Neuronal stem cell (in vitro differentiated cells): Measurements from ENCODE around the gene ZBTB1.
"Not testable (repeated sequence)": the region's sequence is repeated elsewhere in the genome, so short reads cannot be mapped to it uniquely, and the experiment has no call there.

Source experiments
- DNase-seq: peaks from one replicate; pipeline ENCODE4 v3.0.0-alpha.2; 2013; ENCODE audit warnings: low spot score
- H2AFZ ChIP-seq: one replicate; pipeline ENCODE4 v1.6.1; 2013; ENCODE audit warnings: mild to moderate bottlenecking, low read length, inconsistent platforms
- H2AK5ac ChIP-seq: 2 replicates; pipeline ENCODE4 v1.6.1; 2013; ENCODE audit warnings: low read depth, mild to moderate bottlenecking, inconsistent platforms, low read length, moderate library complexity, mixed read lengths
- H2BK120ac ChIP-seq: 2 replicates; pipeline ENCODE4 v1.6.1; 2013; ENCODE audit warnings: low read depth, mild to moderate bottlenecking, inconsistent platforms, low read length, moderate library complexity, mixed read lengths
- H2BK12ac ChIP-seq: one replicate; pipeline ENCODE4 v1.6.1; 2013; ENCODE audit warnings: low read length, inconsistent platforms
- H2BK15ac ChIP-seq: 2 replicates; pipeline ENCODE4 v1.6.1; 2013; ENCODE audit warnings: mild to moderate bottlenecking, low read length, inconsistent platforms, mixed read lengths
- H2BK5ac ChIP-seq: one replicate; pipeline ENCODE4 v1.6.1; 2013; ENCODE audit warnings: inconsistent platforms, mild to moderate bottlenecking, low read length, moderate library complexity
- H3K14ac ChIP-seq: one replicate; pipeline ENCODE4 v1.6.1; 2013; ENCODE audit warnings: low read length, inconsistent platforms
- H3K18ac ChIP-seq: 2 replicates; pipeline ENCODE4 v1.6.1; 2013; ENCODE audit warnings: low read length, inconsistent platforms
- H3K23ac ChIP-seq: 2 replicates; pipeline ENCODE4 v1.6.1; 2013; ENCODE audit warnings: low read depth, mild to moderate bottlenecking, mixed read lengths, low read length, inconsistent platforms; ENCODE audit not compliant: poor library complexity
- H3K27ac ChIP-seq: replicated peaks from 3 replicates; pipeline ENCODE4 v1.5.1; 2013; ENCODE audit warnings: low read length, inconsistent platforms
- H3K27me3 ChIP-seq, 3 experiments: 2 replicates each; pipeline ENCODE4 v1.6.1; 2013; ENCODE audit warnings: low read length in 3 of 3, mild to moderate bottlenecking in 2 of 3, inconsistent platforms in 1 of 3, low read depth in 1 of 3, mixed read lengths in 1 of 3, moderate library complexity in 1 of 3; ENCODE audit not compliant: control insufficient read depth in 3 of 3, insufficient read depth in 3 of 3
- H3K36me3 ChIP-seq, 2 donors: replicated peaks in 1 of 2; 2 replicates each; pipeline ENCODE4 v1.6.1; 2013; ENCODE audit warnings: low read length in 2 of 2; ENCODE audit not compliant: control insufficient read depth in 2 of 2, insufficient read depth in 2 of 2
- H3K4ac ChIP-seq: 2 replicates; pipeline ENCODE4 v1.6.1; 2013; ENCODE audit warnings: inconsistent platforms, mild to moderate bottlenecking, low read length, moderate library complexity
- H3K4me1 ChIP-seq, 2 donors: 1 replicate in 1 of 2; 2 replicates in 1 of 2; pipeline ENCODE4 v1.6.1; 2013; ENCODE audit warnings: low read length in 2 of 2, low read depth in 1 of 2; ENCODE audit not compliant: control insufficient read depth in 2 of 2, insufficient read depth in 1 of 2
- H3K4me2 ChIP-seq: one replicate; pipeline ENCODE4 v1.6.1; 2013; ENCODE audit warnings: mild to moderate bottlenecking, low read length, inconsistent platforms; ENCODE audit not compliant: insufficient read depth, poor library complexity, severe bottlenecking
- H3K4me3 ChIP-seq, 2 donors: 2 replicates each; pipeline ENCODE4 v1.5.1; 2013; ENCODE audit warnings: low read length in 2 of 2, mild to moderate bottlenecking in 2 of 2, inconsistent platforms in 1 of 2, moderate library complexity in 1 of 2
- H3K79me1 ChIP-seq: one replicate; pipeline ENCODE4 v1.6.1; 2013; ENCODE audit warnings: low read depth, mild to moderate bottlenecking, inconsistent platforms, low read length, moderate library complexity
- H3K9ac ChIP-seq: one replicate; pipeline ENCODE4 v1.6.1; 2013; ENCODE audit warnings: mild to moderate bottlenecking, low read depth, low read length, inconsistent platforms; ENCODE audit not compliant: poor library complexity
- H3K9me3 ChIP-seq, 2 donors: replicated peaks in 1 of 2; 2 replicates each; pipeline versions ENCODE3 to v1.6.1; 2013; ENCODE audit warnings: low read length in 2 of 2, mild to moderate bottlenecking in 2 of 2, inconsistent platforms in 1 of 2, low read depth in 1 of 2, mixed read lengths in 1 of 2, moderate library complexity in 1 of 2; ENCODE audit not compliant: control insufficient read depth in 2 of 2, insufficient read depth in 1 of 2
- H4K8ac ChIP-seq: one replicate; pipeline ENCODE4 v1.6.1; 2013; ENCODE audit warnings: low read depth, mild to moderate bottlenecking, inconsistent platforms, low read length, moderate library complexity
- H4K91ac ChIP-seq: one replicate; pipeline ENCODE4 v1.6.1; 2013; ENCODE audit warnings: low read length, low read depth, mild to moderate bottlenecking, inconsistent platforms; ENCODE audit not compliant: poor library complexity
- WGBS, 2 donors: extraction: QIAGEN DNeasy Blood & Tissue Kit; methylation state at CpG; one replicate each; pipeline ENCODE4 v1.1.7; 2013; ENCODE audit warnings: missing lambda C conversion rate in 2 of 2, mixed read lengths in 1 of 2; ENCODE audit not compliant: insufficient read length in 2 of 2, insufficient replicate concordance in 1 of 2; ENCODE audit errors: extremely low coverage in 2 of 2; 5-methylcytosine and 5-hydroxymethylcytosine counted together

The ZBTB1 gene

DNA sequence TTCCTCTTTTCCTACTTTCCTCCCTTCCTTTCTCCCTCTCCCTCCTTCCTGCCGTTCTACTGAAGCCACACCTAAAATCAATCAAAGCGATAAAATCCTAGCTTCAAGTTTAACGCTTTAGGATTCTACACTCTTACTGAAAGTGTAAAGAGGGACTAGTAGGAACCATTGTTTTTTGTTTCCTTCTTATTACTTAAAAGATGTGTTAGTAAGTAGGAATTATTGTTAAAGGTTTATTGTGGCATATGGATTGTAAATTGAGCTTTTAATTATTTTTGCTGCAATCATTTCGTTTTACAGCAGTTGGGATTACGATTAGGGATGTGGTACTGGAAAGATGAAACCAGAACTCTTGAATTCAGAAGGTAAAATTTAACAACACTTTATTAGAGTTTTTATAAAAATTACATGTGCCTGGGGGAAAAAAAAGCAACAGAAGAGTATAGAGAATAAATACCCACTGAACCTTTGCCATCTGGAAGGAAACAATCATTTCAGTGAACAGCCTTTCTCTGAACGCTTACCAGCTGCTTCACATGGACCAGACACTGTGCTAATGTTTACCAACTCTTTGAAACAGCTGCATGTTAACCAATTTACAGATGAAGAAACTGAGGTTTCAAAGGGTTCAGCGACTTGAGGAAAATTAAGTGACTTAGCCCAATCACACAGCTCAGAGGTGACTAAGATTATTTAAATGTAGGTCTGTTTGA lies 46.2 kb downstream of the ZBTB1 start:
- Histone ChIP-seq H2BK5ac (no peak overlapping the region), H3K18ac (no peak overlapping the region), H3K9ac (no peak overlapping the region), H3K27ac (no peak overlapping the region), H3K36me3 (no peaks in the 10 kb centered on the region), H3K4ac (no peak overlapping the region), H3K4me3 (no peak overlapping the region), H3K79me1 (no peaks in the 10 kb centered on the region), H3K4me2 (no peak overlapping the region), H3K23ac (no peak overlapping the region), H2AFZ (no peak overlapping the region), H4K8ac (no peak overlapping the region), H3K9me3 (no peaks in the 10 kb centered on the region), H3K4me1 (peaks cover 0 to 3% of the 10 kb centered on the region in 2 donors), H3K14ac (no peak overlapping the region), H4K91ac (no peak overlapping the region), H2BK12ac (no peak overlapping the region), H2BK15ac (no peak overlapping the region), H2AK5ac (no peak overlapping the region), H3K27me3 (peaks cover 0 to 40% (median 25%) of the 10 kb centered on the region in 3 experiments), H2BK120ac (no peak overlapping the region)
- no peak for DNase-seq
- no CpG with 5 or more reads among the region's 7 CpGs for WGBS, 2 donors

GRCh38 chr14:64554556-64554955 lies 50.0 kb downstream of the ZBTB1 start:
- Histone ChIP-seq H2BK5ac (no peak overlapping the region), H2BK12ac (no peak overlapping the region), H3K14ac (no peak overlapping the region), H3K18ac (no peak overlapping the region), H3K9me3 (no peaks in the 10 kb centered on the region), H4K8ac (no peak overlapping the region), H3K27ac (no peak overlapping the region), H2BK120ac (no peak overlapping the region), H3K36me3 (no peaks in the 10 kb centered on the region), H3K4ac (no peak overlapping the region), H3K4me2 (no peak overlapping the region), H3K4me1 (peaks cover 0 to 3% of the 10 kb centered on the region in 2 donors), H3K27me3 (peaks cover 0 to 28% (median 14%) of the 10 kb centered on the region in 3 experiments), H3K79me1 (no peaks in the 10 kb centered on the region), H2AFZ (no peak overlapping the region), H3K23ac (no peak overlapping the region), H3K9ac (no peak overlapping the region), H2AK5ac (no peak overlapping the region), H2BK15ac (no peak overlapping the region), H4K91ac (no peak overlapping the region), H3K4me3 (peak overlapping the region in 1 of 2 donors; percentile 34)
- no peak for DNase-seq
- WGBS, 2 donors, result no CpG with 5 or more reads among the region's 4 CpGs

DNA sequence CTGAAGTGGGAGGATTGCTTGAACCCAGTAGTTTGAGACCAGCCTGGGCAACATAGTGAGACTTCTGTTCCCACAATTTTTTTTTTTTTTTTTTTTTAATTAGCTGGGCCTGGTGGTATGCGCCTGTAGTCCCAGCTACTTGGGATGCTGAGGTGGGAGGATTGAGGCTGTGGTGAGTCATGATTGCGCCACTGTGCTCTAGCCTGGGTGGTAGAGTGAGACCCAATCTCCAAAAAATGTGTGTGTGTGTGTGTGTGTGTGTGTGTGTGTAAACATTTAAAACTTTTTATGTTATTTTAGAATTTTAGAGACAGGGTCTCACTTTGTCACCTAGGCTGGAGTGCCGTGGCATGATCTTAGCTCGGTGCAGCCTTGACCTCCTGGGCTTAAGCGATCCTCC lies 52.0 kb downstream of the ZBTB1 start:
- Histone ChIP-seq H3K4ac (no peak overlapping the region), H3K4me3 (no peak overlapping the region), H4K91ac (no peak overlapping the region), H3K9me3 (no peaks in the 10 kb centered on the region), H4K8ac (no peak overlapping the region), H2BK12ac (no peak overlapping the region), H2AK5ac (no peak overlapping the region), H3K14ac (no peak overlapping the region), H3K18ac (no peak overlapping the region), H3K36me3 (no peaks in the 10 kb centered on the region), H2AFZ (no peak overlapping the region), H2BK120ac (no peak overlapping the region), H2BK5ac (no peak overlapping the region), H3K4me1 (no peaks in the 10 kb centered on the region), H3K23ac (no peak overlapping the region), H3K79me1 (no peaks in the 10 kb centered on the region), H3K27ac (no peak overlapping the region), H3K4me2 (no peak overlapping the region), H2BK15ac (no peak overlapping the region), H3K9ac (no peak overlapping the region), H3K27me3 (peaks cover 0 to 9% (median 1%) of the 10 kb centered on the region in 3 experiments)
- no CpG with 5 or more reads among the region's 5 CpGs for WGBS, 2 donors
- no peak for DNase-seq

GRCh38 chr14:64558216-64558615 lies 53.6 kb downstream of the ZBTB1 start:
- H3K4ac ChIP-seq, H3K4me3 ChIP-seq, H2AK5ac ChIP-seq, H3K14ac ChIP-seq, H4K8ac ChIP-seq, H3K27me3 ChIP-seq, H2BK15ac ChIP-seq, H3K9me3 ChIP-seq, H3K27ac ChIP-seq, H3K23ac ChIP-seq, H2BK120ac ChIP-seq, H3K79me1 ChIP-seq, H2BK12ac ChIP-seq, H3K36me3 ChIP-seq, H3K4me1 ChIP-seq, H2AFZ ChIP-seq, H2BK5ac ChIP-seq, H3K4me2 ChIP-seq, H4K91ac ChIP-seq, H3K9ac ChIP-seq, DNase-seq, H3K18ac ChIP-seq: not testable (repeated sequence)
- no CpG with 5 or more reads among the region's 2 CpGs for WGBS, 2 donors
